Measurements from ENCODE around the gene ADGRV1.

DNA sequence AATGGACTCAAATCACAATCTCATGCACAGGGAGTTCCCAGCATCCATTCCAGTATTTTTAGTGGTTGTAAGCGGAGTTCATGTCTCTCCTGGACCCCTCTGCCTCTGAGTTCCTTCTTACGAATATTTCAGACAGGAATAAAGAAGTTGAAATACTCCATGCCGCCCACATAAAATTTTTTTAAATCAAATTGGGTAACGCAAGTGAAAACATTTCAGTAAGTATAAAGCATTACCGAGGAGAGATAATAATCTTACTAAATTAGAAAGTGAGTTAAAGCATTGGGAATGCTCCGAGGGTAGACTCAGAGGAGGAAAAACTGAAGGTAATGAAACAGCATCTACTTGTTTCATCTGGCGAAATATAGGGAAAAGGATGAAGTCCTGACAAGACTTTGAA is 506.9 kb downstream of the ADGRV1 start:
- TF ChIP-seq SRSF1 (IDR thresholded peaks at IDR 0.05; ENCODE audit: low read depth, low read length): no peak
- no peak for TF ChIP-seq POLR2A (conservative IDR thresholded peaks at IDR 0.05)
- no peak for TF ChIP-seq USF1 (CRISPR knock-in tag; IDR thresholded peaks at IDR 0.05)
- no peak for TF ChIP-seq KDM5B (IDR thresholded peaks at IDR 0.05; ENCODE audit: insufficient replicate concordance, low read depth, low read length)
- TF ChIP-seq SP1 (CRISPR knock-in tag; IDR thresholded peaks at IDR 0.05): no peak
- TF ChIP-seq, protein P1, sequence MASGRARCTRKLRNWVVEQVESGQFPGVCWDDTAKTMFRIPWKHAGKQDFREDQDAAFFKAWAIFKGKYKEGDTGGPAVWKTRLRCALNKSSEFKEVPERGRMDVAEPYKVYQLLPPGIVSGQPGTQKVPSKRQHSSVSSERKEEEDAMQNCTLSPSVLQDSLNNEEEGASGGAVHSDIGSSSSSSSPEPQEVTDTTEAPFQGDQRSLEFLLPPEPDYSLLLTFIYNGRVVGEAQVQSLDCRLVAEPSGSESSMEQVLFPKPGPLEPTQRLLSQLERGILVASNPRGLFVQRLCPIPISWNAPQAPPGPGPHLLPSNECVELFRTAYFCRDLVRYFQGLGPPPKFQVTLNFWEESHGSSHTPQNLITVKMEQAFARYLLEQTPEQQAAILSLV (tag; IDR thresholded peaks at IDR 0.05): no peak

Measured in K562 (cell line).